ENCODE results near the gene NRG3. TPM values are rescaled to one million over a fixed set of nuclear protein-coding genes. Genes with fewer than 3 reads are reported as not detected.

NRG3 gene
- total and polyA plus RNA-seq, 2 of the 4 experiments (the other 2 are of a cell fraction): not detected

GRCh38 chr10:82278401-82279182 lies 403.6 kb downstream of the NRG3 start:
- H3K9me3 ChIP-seq (ENCODE audit: control insufficient read depth, insufficient read depth, low read length): peaks cover 6% of the 10 kb centered on the region; the same call in 1 of the 2 replicates
- no peak for ATAC-seq (ENCODE audit: low read depth)

More at GRCh38 chr10:82278401-82279182, 403.6 kb downstream of the NRG3 start:
- DNase-seq: no peak
- H3K56ac ChIP-seq (ENCODE audit: extremely low read depth, insufficient read depth, low read length): no peak overlapping the region
- H4K8ac ChIP-seq (ENCODE audit: low read depth in 2 of 2, low read length in 2 of 2): no peak overlapping the region
- CTCF ChIA-PET: no interaction called here
- H3K4me2 ChIP-seq (ENCODE audit: low read depth, low read length): no peak overlapping the region
- H4K20me1 ChIP-seq (ENCODE audit: insufficient read depth, low read length): no peaks in the 10 kb centered on the region
- no peak overlapping the region for H2BK5ac ChIP-seq (ENCODE audit: low read depth, low read length, poor library complexity, severe bottlenecking)
- no peaks in the 10 kb centered on the region for H3K79me1 ChIP-seq (ENCODE audit: low read depth in 1 of 2, low read length in 2 of 2)
- dilution Hi-C loops (cut with HindIII; ENCODE audit: low sequenced_read_pairs, unreplicated experiment): no loop called here
- POLR2A ChIA-PET (ENCODE audit: unreplicated experiment): no interaction called here
- no peak overlapping the region for H4K91ac ChIP-seq (ENCODE audit: insufficient read depth, low read depth, low read length)
- intact Hi-C loops (cut with micrococcal nuclease): no loop called here
- TF ChIP-seq POLR2A (IDR thresholded peaks at IDR 0.05; ENCODE audit: low read depth, low read length) (no peak), RCOR1 (IDR thresholded peaks at IDR 0.05; ENCODE audit: insufficient replicate concordance, low read length) (no peak), MAZ (IDR thresholded peaks at IDR 0.05; ENCODE audit: borderline replicate concordance, low read depth, low read length) (no peak), USF2 (IDR thresholded peaks at IDR 0.05; ENCODE audit: low read depth, low read length) (no peak), CHD1 (IDR thresholded peaks at IDR 0.05; ENCODE audit: low read depth, low read length) (no peak), RFX5 (IDR thresholded peaks at IDR 0.05; ENCODE audit: low read depth, low read length) (no peak), MXI1 (IDR thresholded peaks at IDR 0.05; ENCODE audit: borderline replicate concordance, low read depth, low read length) (no peak), MAFK (IDR thresholded peaks at IDR 0.05; ENCODE audit: low read depth, low read length) (no peak), BHLHE40 (IDR thresholded peaks at IDR 0.05; ENCODE audit: low read depth, low read length) (no peak), CEBPB (IDR thresholded peaks at IDR 0.05; ENCODE audit: low read depth, low read length) (no peak)
- TF ChIP-seq, protein P1, sequence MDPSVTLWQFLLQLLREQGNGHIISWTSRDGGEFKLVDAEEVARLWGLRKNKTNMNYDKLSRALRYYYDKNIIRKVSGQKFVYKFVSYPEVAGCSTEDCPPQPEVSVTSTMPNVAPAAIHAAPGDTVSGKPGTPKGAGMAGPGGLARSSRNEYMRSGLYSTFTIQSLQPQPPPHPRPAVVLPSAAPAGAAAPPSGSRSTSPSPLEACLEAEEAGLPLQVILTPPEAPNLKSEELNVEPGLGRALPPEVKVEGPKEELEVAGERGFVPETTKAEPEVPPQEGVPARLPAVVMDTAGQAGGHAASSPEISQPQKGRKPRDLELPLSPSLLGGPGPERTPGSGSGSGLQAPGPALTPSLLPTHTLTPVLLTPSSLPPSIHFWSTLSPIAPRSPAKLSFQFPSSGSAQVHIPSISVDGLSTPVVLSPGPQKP (IDR thresholded peaks at IDR 0.05; ENCODE audit: borderline replicate concordance, low read depth, low read length): no peak
- TF ChIP-seq, protein P2, sequence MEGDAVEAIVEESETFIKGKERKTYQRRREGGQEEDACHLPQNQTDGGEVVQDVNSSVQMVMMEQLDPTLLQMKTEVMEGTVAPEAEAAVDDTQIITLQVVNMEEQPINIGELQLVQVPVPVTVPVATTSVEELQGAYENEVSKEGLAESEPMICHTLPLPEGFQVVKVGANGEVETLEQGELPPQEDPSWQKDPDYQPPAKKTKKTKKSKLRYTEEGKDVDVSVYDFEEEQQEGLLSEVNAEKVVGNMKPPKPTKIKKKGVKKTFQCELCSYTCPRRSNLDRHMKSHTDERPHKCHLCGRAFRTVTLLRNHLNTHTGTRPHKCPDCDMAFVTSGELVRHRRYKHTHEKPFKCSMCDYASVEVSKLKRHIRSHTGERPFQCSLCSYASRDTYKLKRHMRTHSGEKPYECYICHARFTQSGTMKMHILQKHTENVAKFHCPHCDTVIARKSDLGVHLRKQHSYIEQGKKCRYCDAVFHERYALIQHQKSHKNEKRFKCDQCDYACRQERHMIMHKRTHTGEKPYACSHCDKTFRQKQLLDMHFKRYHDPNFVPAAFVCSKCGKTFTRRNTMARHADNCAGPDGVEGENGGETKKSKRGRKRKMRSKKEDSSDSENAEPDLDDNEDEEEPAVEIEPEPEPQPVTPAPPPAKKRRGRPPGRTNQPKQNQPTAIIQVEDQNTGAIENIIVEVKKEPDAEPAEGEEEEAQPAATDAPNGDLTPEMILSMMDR (conservative IDR thresholded peaks at IDR 0.05; ENCODE audit: low read depth, low read length): no peak
- H3K23ac ChIP-seq (ENCODE audit: low read depth, low read length): no peak overlapping the region
- H3K4me1 ChIP-seq (ENCODE audit: control insufficient read depth, insufficient read depth, low read length): no peaks in the 10 kb centered on the region
- H3K27me3 ChIP-seq (ENCODE audit: control insufficient read depth, insufficient read depth, low read length): no peaks in the 10 kb centered on the region
- no peak overlapping the region for H4K5ac ChIP-seq (ENCODE audit: low read depth, low read length)
- no peak overlapping the region for H2AFZ ChIP-seq (replicated peaks; ENCODE audit: low read length, poor library complexity)
- no peak overlapping the region for H2AK5ac ChIP-seq (ENCODE audit: low read depth, low read length)
- no peak overlapping the region for H3K14ac ChIP-seq (replicated peaks; ENCODE audit: low read depth, low read length)
- H3K4ac ChIP-seq (ENCODE audit: low read depth, low read length): no peak overlapping the region
- no peak overlapping the region for H3K4me3 ChIP-seq (ENCODE audit: insufficient read depth, low read depth, low read length)
- H2BK15ac ChIP-seq (ENCODE audit: low read depth, low read length): no peak overlapping the region
- H3K9me1 ChIP-seq (ENCODE audit: insufficient read depth, low read length): no peaks in the 10 kb centered on the region
- H3K18ac ChIP-seq (ENCODE audit: low read depth, low read length): no peak overlapping the region
- no peaks in the 10 kb centered on the region for H3K36me3 ChIP-seq (ENCODE audit: control insufficient read depth, insufficient read depth, low read length)
- H3K9ac ChIP-seq (ENCODE audit: low read depth, low read length): no peak overlapping the region
- H3K27ac ChIP-seq (ENCODE audit: insufficient read depth, low read length): no peak overlapping the region
- in situ Hi-C loops (cut with MboI; ENCODE audit: low sequenced_read_pairs): no loop called here
- no peak overlapping the region for H2BK120ac ChIP-seq (ENCODE audit: low read depth, low read length)
- 40% methylated on average over 1 of the region's 10 CpGs; no CpG with 5 or more reads in 1 of the 2 experiments for WGBS, 2 experiments (ENCODE audit: extremely low coverage in 2 of 2, insufficient read length in 1 of 2)
- no peak overlapping the region for H2AK9ac ChIP-seq (replicated peaks; ENCODE audit: low read depth, low read length, poor library complexity)
- no TSS peak for BruUV-seq (replicated peaks)
- H2BK20ac ChIP-seq (ENCODE audit: low read depth, low read length): no peak overlapping the region

Measured in IMR-90 (cell line).